Fibroblast of pulmonary artery (primary cell): ENCODE measurements around the gene CALHM1.

Experiments
- DNase-seq: peaks from one replicate; pipeline ENCODE4 v3.0.0-alpha.2; 2010; ENCODE audit warnings: low read depth
- H3K4me3 ChIP-seq: replicated peaks from 2 replicates; pipeline ENCODE4 v1.5.1; 2011; ENCODE audit warnings: low read depth, mild to moderate bottlenecking, control low read depth, low read length, moderate library complexity
- CTCF ChIP-seq: IDR thresholded peaks from 2 replicates; pipeline ENCODE4 v1.5.1; 2011; ENCODE audit warnings: mild to moderate bottlenecking, control low read depth, low read length, inconsistent platforms; ENCODE audit errors: missing control alignments

CALHM1 gene

DNA sequence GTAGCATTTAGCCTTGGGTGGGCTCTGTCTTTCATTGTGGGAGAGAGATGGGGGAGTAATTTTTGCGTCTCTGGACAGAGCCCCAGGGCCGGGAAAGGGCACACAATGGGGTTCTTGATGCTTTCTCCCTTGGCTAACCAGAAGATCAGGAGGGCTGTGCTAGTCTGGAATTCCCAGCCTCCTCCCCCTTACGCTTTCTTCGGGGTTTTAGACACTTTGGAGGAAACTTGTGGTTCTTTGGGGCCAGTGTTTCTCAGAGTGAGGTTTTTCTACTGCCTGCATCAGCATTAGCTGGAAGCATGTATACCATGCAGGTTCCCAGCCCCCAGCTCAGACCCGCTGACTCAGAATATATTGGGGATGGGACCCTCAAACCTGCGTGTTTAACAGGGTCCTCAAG is 41.8 kb upstream of the CALHM1 start:
- DNase-seq, result no peak
- TF ChIP-seq CTCF, result no peak
- no peak overlapping the region for H3K4me3 ChIP-seq

DNA sequence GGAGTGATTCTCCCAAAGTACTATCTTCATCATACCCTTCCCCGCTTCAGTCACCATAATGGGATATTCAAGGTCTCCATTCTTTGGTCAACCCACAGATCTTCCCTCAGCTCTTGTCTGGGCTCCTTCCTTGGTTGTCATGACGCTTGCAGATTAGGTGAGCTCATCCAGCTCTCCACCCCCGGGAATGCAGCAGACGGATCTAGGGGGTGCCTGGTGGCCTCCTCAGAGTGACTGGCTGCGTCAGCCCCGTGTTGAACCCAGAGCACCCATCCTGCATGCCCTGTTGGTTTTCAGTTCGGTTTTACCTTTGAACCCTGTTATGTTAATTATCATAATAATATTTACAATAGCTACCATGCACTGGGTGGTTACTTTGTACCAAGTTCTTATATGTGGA is 41.2 kb upstream of the CALHM1 start:
- no peak for DNase-seq
- H3K4me3 ChIP-seq, result no peak overlapping the region
- TF ChIP-seq CTCF, result no peak

GRCh38 chr10:103498936-103499638 is 40.4 kb upstream of the CALHM1 start:
- DNase-seq, result no peak
- TF ChIP-seq CTCF, result no peak

DNA sequence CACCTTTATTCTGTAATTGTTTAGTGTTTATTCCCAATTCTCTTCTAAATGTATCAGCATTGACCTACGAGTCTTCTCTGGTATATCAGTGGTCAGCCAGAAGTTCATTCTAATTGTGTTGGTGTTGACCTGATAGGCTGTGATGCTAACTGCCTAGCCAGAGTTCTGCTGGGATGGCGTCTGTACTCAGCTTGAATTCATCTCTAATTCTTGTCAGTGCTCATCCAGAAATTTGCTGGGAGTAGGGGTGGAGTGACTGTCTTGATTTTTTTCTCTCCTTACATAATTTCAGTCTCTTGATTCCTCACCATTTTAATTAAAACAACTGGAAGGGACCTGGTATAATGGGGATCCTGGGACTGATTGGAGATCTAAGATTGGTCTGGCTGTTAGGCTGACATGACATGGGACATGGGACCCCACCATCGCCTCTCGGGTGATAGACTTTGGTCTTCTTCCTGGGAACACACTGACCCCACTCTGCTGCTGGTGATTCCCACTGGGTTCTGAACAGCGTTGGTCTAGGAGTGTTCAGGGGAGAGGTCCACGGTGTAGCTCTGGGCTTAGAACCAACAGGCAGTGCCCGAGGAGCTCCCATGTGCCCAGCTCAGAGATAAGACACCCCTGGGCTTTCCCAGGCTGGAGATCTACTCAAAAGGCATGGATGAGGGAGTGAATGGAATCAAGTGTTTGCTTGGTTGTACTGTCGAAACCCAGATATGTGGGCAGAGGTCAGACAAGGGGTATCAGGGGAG is 38.6 kb upstream of the CALHM1 start:
- no peak for DNase-seq
- no peak for TF ChIP-seq CTCF
- H3K4me3 ChIP-seq, result no peak overlapping the region

More at GRCh38 chr10:103498936-103499638, 40.4 kb upstream of the CALHM1 start:
- no peak overlapping the region for H3K4me3 ChIP-seq

DNA sequence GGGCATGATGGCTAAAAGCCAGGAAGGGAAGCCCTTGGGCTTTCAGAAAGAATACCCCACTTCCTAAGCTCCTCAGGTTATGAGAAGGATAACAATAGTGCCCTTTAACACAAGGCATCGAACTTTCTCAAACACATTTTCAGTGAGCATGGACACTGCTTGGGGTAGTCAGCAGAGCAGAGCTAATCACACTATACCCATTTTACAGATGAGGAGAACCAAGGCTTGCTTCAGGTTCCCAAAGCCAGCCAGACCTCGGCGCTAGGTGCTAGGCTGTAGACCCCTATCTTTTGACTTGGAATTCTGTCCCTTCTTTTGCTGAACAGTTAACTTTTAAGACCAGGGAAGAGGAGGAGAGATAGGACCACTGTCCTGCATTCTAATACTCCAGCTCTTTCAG is 36.6 kb upstream of the CALHM1 start:
- no peak for TF ChIP-seq CTCF
- H3K4me3 ChIP-seq, result no peak overlapping the region
- no peak for DNase-seq

DNA sequence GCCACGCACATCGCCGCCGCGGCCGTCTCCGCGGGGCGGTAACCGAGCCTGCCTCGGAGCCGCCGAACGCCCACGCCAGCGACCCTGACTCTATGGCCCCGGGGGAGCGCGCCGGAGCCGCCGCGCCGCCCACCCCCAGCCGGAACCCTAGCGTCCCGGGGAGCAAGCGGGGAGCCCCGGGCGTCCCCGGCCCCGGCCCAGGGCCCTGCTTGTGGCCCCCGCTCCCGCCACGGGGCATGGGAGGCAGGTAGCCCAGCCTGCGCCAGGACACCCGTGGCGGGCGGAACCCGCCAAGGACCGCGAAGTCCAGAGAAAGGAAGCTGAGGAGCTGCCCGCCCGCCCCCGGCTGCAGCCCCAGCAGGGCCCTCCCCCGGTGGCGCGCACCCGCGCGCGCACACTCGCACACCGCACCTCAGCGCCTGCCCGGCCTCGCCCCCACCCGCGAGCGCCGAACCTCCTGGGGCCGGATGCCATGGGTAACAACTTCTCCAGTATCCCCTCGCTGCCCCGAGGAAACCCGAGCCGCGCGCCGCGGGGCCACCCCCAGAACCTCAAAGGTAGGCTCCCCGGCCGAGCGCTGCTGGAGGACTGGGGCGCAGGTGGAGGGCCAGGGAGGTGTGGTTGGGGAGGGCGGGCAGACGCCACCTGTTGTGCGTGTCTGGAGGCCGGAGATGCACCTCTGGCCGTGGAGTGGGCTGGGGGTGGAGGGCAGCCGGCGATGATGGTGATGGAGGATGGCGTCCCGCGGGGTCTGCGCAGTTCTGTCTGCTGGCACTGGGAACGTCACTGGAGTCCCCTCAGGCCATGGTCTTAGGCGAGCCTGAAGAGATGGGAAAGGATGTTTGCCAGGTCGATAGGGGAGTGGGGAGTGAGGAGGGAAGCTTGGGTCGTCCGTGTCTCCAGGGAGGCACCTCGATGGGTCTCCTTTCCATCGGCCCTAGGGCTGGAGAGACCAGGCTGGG is 35.5 kb upstream of the CALHM1 start:
- TF ChIP-seq CTCF, result no peak
- peak overlapping the region; percentile 40 for H3K4me3 ChIP-seq
- DNase-seq, result no peak
